Neural progenitor cell (in vitro differentiated cells): ENCODE measurements around the gene CCKAR. TPM values are rescaled to one million over a fixed set of nuclear protein-coding genes. Genes with fewer than 3 reads are reported as not detected.

Experiments
- DNase-seq: peaks from one replicate; pipeline ENCODE4 v3.0.0-alpha.2; 2016; ENCODE audit warnings: low spot score
- H2AFZ ChIP-seq: fragments of 200-600 bp; sonication (generic); replicated peaks from 2 replicates; pipeline ENCODE4 v1.6.1; 2016; ENCODE audit warnings: antibody characterized with exemption
- H3F3A ChIP-seq: fragments of 200-600 bp; sonication (generic); 2 replicates; pipeline ENCODE4 v1.6.1; 2016; ENCODE audit warnings: antibody characterized with exemption, low read depth
- H3K27ac ChIP-seq: fragments of 200-600 bp; sonication (generic); 2 replicates; pipeline ENCODE4 v1.5.1; 2016; ENCODE audit warnings: mild to moderate bottlenecking
- H3K27me3 ChIP-seq: fragments of 200-600 bp; sonication (generic); 2 replicates; pipeline ENCODE4 v1.6.1; 2016; ENCODE audit warnings: mild to moderate bottlenecking, moderate library complexity
- H3K36me3 ChIP-seq: fragments of 200-600 bp; sonication (generic); 2 replicates; pipeline ENCODE4 v1.5.1; 2016
- H3K4me1 ChIP-seq: fragments of 200-600 bp; sonication (generic); 2 replicates; pipeline ENCODE4 v1.6.1; 2016; ENCODE audit warnings: mixed run types
- H3K4me2 ChIP-seq: fragments of 200-600 bp; sonication (generic); 2 replicates; pipeline ENCODE4 v1.6.1; 2016
- H3K4me3 ChIP-seq: fragments of 200-600 bp; sonication (generic); 2 replicates; pipeline ENCODE4 v1.5.1; 2016
- H3K79me2 ChIP-seq: fragments of 200-600 bp; sonication (generic); 2 replicates; pipeline ENCODE4 v1.6.1; 2016; ENCODE audit warnings: low read depth
- H3K9ac ChIP-seq: fragments of 200-600 bp; sonication (generic); 2 replicates; pipeline ENCODE4 v1.6.1; 2016
- H3K9me3 ChIP-seq: fragments of 200-600 bp; sonication (generic); 2 replicates; pipeline ENCODE4 v1.5.1; 2016; ENCODE audit warnings: low read depth
- H4K20me1 ChIP-seq: fragments of 200-600 bp; sonication (generic); 2 replicates; pipeline ENCODE4 v1.6.1; 2016; ENCODE audit warnings: low read depth
- H3K27ac Mint-ChIP-seq: 3 replicates; pipeline ENCODE4 v1.8.0; 2021; ENCODE audit warnings: mixed read lengths
- H3K27me3 Mint-ChIP-seq: 2 replicates; pipeline ENCODE4 v1.8.0; 2022; ENCODE audit warnings: low read depth, mild to moderate bottlenecking, inconsistent platforms, moderate library complexity, mixed read lengths; ENCODE audit not compliant: insufficient read depth
- H3K36me3 Mint-ChIP-seq: 3 replicates; pipeline ENCODE4 v1.8.0; 2021; ENCODE audit warnings: mixed read lengths
- H3K4me1 Mint-ChIP-seq: 3 replicates; pipeline ENCODE4 v1.8.0; 2021; ENCODE audit warnings: mixed read lengths
- H3K4me3 Mint-ChIP-seq: 3 replicates; pipeline ENCODE4 v1.8.0; 2021; ENCODE audit warnings: mild to moderate bottlenecking, moderate library complexity, mixed read lengths
- H3K9me3 Mint-ChIP-seq: 3 replicates; pipeline ENCODE4 v1.8.0; 2020; ENCODE audit warnings: mixed read lengths
- CTCF ChIP-seq: fragments of 200-600 bp; sonication (generic); IDR thresholded peaks from 2 replicates; pipeline ENCODE4 v1.5.1; 2017; ENCODE audit warnings: antibody characterized with exemption, mild to moderate bottlenecking
- EZH2 ChIP-seq: fragments of 200-600 bp; sonication (generic); IDR thresholded peaks from 2 replicates; pipeline ENCODE4 v1.6.1; 2017; ENCODE audit warnings: antibody characterized with exemption, mild to moderate bottlenecking, moderate library complexity
- EZH2phosphoT487 ChIP-seq: fragments of 200-600 bp; sonication (generic); IDR thresholded peaks from 2 replicates; pipeline ENCODE4 v1.6.1; 2017; ENCODE audit warnings: antibody characterized with exemption
- total RNA-seq: library from RNA; depleted of rRNA; stranded (reverse); fragments of >200 nt; gene quantifications from 2 replicates; pipeline ENCODE4 v1.2.3, GENCODE V29; 2015; ENCODE audit warnings: low replicate concordance

The CCKAR gene
- total RNA-seq, 1 donor from 2014 or later = not detected

DNA sequence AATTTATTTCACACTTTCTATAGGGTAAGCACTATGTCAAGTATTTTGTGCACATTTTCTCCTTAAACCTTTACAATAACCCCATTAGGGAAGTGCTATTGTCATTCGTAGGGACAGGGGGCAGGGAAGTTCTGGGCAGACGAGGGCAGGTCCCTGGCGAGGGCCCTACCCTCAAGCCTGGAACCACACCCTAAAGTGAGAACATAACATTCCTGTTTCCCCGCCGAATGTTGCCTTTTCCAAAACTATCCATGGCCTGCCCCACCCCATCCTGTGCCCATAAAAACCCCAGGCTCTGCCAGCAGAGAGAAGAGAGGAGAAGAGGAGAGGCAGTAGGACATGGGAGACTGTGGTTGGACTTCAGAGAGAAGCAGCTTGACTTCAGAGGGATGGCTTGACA lies 39.8 kb upstream of the CCKAR start:
- Histone ChIP-seq H3K4me1 (no peaks in the 10 kb centered on the region), H3K4me3 (no peak overlapping the region), H4K20me1 (no peaks in the 10 kb centered on the region), H3K27me3 (no peaks in the 10 kb centered on the region), H2AFZ (no peak overlapping the region), H3K9ac (no peak overlapping the region), H3K36me3 (no peaks in the 10 kb centered on the region), H3K4me2 (no peak overlapping the region), H3K27ac (no peak overlapping the region), H3F3A (no peaks in the 10 kb centered on the region), H3K9me3 (no peaks in the 10 kb centered on the region), H3K79me2 (no peaks in the 10 kb centered on the region)
- Mint-ChIP-seq H3K27ac (no peak overlapping the region), H3K27me3 (no peaks in the 10 kb centered on the region), H3K4me3 (no peak overlapping the region), H3K9me3 (no peaks in the 10 kb centered on the region), H3K4me1 (peaks cover under 1% of the 10 kb centered on the region), H3K36me3 (no peaks in the 10 kb centered on the region)
- DNase-seq = no peak
- TF ChIP-seq EZH2phosphoT487 (no peak), EZH2 (no peak), CTCF (no peak)

DNA sequence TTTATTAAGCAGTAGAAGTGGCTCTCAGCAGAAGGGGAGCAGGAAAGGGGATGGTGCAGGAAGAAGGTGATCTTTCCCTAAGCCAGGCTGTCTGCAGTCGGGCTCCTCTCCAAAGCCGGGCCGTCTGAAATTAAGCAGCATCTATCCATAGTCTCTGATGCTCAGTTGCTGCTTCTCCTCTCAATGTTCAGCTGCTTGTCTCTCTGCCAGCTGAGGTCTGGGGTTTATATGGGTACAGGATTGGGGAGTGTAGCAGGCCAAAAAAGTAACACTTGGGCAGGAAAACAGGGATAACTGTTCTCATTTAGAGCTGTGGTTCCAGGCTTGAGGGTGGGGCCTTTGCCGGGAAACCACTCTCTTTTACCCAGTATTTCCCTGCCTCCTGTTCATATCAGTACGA lies 39.2 kb upstream of the CCKAR start:
- peak overlapping the region; percentile 50 for H2AFZ ChIP-seq

DNA sequence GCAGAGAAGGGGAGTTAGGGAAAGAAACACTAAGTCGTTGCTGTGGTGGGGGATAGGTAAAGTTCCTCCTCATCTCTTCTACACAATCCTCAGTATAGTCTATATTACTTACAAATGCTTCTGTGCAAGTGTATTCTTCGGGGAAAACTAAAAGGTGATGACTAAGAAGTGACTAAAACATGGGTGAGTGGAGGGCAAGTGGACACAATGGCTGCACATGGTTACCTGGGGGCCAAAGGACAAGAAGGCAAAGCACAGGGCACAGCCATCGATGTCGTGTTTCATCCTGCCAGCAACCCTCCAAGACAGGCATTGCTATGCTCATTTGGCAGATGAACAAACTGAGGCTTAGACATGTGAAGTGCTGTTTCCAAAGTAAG lies 35.5 kb upstream of the CCKAR start:
- DNase-seq = no peak
- H3K27ac ChIP-seq = no peak overlapping the region
- Mint-ChIP-seq H3K27ac (no peak overlapping the region), H3K27me3 (no peaks in the 10 kb centered on the region), H3K9me3 (no peaks in the 10 kb centered on the region), H3K4me3 (no peak overlapping the region), H3K36me3 (no peaks in the 10 kb centered on the region), H3K4me1 (no peaks in the 10 kb centered on the region)
- H3K27me3 ChIP-seq = no peaks in the 10 kb centered on the region
- no peak for TF ChIP-seq EZH2
- TF ChIP-seq EZH2phosphoT487 = no peak
- TF ChIP-seq CTCF = no peak
- H3K4me3 ChIP-seq = no peak overlapping the region
- no peak overlapping the region for H2AFZ ChIP-seq
- no peaks in the 10 kb centered on the region for H3K4me1 ChIP-seq
- H3F3A ChIP-seq = no peaks in the 10 kb centered on the region
- no peaks in the 10 kb centered on the region for H3K9me3 ChIP-seq
- no peaks in the 10 kb centered on the region for H3K79me2 ChIP-seq
- no peaks in the 10 kb centered on the region for H4K20me1 ChIP-seq
- H3K4me2 ChIP-seq = no peak overlapping the region
- H3K9ac ChIP-seq = no peak overlapping the region
- no peaks in the 10 kb centered on the region for H3K36me3 ChIP-seq

More for the DNA sequence above, 39.2 kb upstream of the CCKAR start:
- H3F3A ChIP-seq = no peaks in the 10 kb centered on the region
- H3K27ac ChIP-seq = no peak overlapping the region
- H3K36me3 Mint-ChIP-seq = no peaks in the 10 kb centered on the region
- H4K20me1 ChIP-seq = no peaks in the 10 kb centered on the region
- H3K79me2 ChIP-seq = no peaks in the 10 kb centered on the region
- H3K27me3 Mint-ChIP-seq = no peaks in the 10 kb centered on the region
- no peaks in the 10 kb centered on the region for H3K4me1 ChIP-seq
- TF ChIP-seq CTCF (no peak), EZH2 (no peak), EZH2phosphoT487 (no peak)
- peak overlapping the region; percentile 53 for H3K27ac Mint-ChIP-seq
- H3K4me3 Mint-ChIP-seq = no peak overlapping the region
- no peaks in the 10 kb centered on the region for H3K27me3 ChIP-seq
- no peaks in the 10 kb centered on the region for H3K36me3 ChIP-seq
- H3K4me1 Mint-ChIP-seq = no peaks in the 10 kb centered on the region
- H3K4me2 ChIP-seq = no peak overlapping the region
- no peak overlapping the region for H3K9ac ChIP-seq
- no peak overlapping the region for H3K4me3 ChIP-seq
- H3K9me3 Mint-ChIP-seq = no peaks in the 10 kb centered on the region
- DNase-seq = no peak
- H3K9me3 ChIP-seq = no peaks in the 10 kb centered on the region
